ENCODE measurements around the gene PLPP1. TPM values are rescaled to one million over a fixed set of nuclear protein-coding genes. Genes with fewer than 3 reads are reported as not detected.

PLPP1 gene
- total and polyA plus RNA-seq, 2 of the 8 experiments (the other 6 are each of a cell fraction or from before 2014, with no cell fraction given), result 43.7 to 91.3 TPM

DNA sequence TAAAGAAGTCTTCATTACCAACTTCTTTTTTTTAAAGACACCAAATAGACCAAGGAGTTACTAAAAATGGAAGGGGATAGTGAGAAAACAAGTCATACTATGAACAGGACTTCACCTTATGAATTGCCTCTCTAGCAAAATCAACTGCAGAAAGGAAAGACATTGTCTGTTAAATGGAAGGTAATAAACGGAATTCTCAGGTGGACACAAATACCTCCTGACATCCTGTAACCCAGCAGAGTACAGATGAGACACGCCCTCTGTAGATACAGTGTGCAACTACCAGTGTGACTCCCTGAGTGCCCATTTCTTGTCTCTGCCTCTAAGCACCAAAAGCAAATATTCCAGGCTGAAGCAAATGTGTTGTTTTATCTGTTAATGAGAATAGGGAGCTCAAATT lies 12.2 kb upstream of the PLPP1 start:
- H3K56ac ChIP-seq (replicated peaks; ENCODE audit: insufficient read length, low read depth, low read length), result no peak overlapping the region
- WGBS, 2 experiments (ENCODE audit: extremely low coverage in 1 of 2, insufficient coverage in 1 of 2, insufficient read length in 1 of 2, insufficient replicate concordance in 2 of 2, low coverage in 1 of 2, low lambda C conversion rate in 2 of 2, missing lambda C conversion rate in 1 of 2), result 91% methylated on average over 2 of the region's 2 CpGs; no CpG with 5 or more reads in 1 of the 2 experiments
- H3K14ac ChIP-seq (ENCODE audit: insufficient read length), result no peak overlapping the region
- no peak for DNase-seq (ENCODE audit: low read depth in 1 of 2, low spot score in 2 of 2)
- H3K4me2 ChIP-seq (ENCODE audit: insufficient read depth in 1 of 2, low read depth in 2 of 2, low read length in 2 of 2), result no peak overlapping the region
- H3K79me1 ChIP-seq (ENCODE audit: low read depth, low read length), result no peaks in the 10 kb centered on the region
- H3K9me3 ChIP-seq (ENCODE audit: insufficient read depth in 2 of 2, low read depth in 1 of 2, low read length in 1 of 2), result no peaks in the 10 kb centered on the region
- H3K27me3 ChIP-seq (replicated peaks in 1 of 4; ENCODE audit: control insufficient read depth in 3 of 4, extremely low read depth in 1 of 4, insufficient read depth in 3 of 4, low read length in 3 of 4), result no peaks in the 10 kb centered on the region
- no peak overlapping the region for H2BK5ac ChIP-seq (ENCODE audit: low read depth, low read length)
- no peak overlapping the region for H3K4me3 ChIP-seq (ENCODE audit: extremely low read depth in 1 of 4, insufficient read depth in 2 of 4, low read depth in 3 of 4, low read length in 4 of 4)
- H4K5ac ChIP-seq (ENCODE audit: insufficient read length, low read depth, low read length), result no peak overlapping the region
- no peak overlapping the region for H2BK12ac ChIP-seq (ENCODE audit: low read depth, low read length)
- H3K4ac ChIP-seq (replicated peaks; ENCODE audit: insufficient read length, low read depth, low read length), result no peak overlapping the region
- H3K18ac ChIP-seq (ENCODE audit: extremely low read depth, low read length), result no peak overlapping the region
- no peak overlapping the region for H3K23ac ChIP-seq (ENCODE audit: insufficient read length)
- no peaks in the 10 kb centered on the region for H3K79me2 ChIP-seq (ENCODE audit: control insufficient read depth in 1 of 2, insufficient read depth in 2 of 2, low read length in 2 of 2)
- no peak overlapping the region for H4K8ac ChIP-seq (ENCODE audit: extremely low read depth, insufficient read depth, low read length)
- H2BK15ac ChIP-seq (ENCODE audit: low read length), result no peak overlapping the region
- H3K23me2 ChIP-seq (ENCODE audit: low read depth, low read length), result no peaks in the 10 kb centered on the region
- H3K9ac ChIP-seq (replicated peaks in 1 of 4; ENCODE audit: extremely low read depth in 1 of 4, low read depth in 3 of 4, low read length in 3 of 4), result no peak overlapping the region
- H3K36me3 ChIP-seq (ENCODE audit: control insufficient read depth in 2 of 4, insufficient read depth in 4 of 4, low read length in 3 of 4), result no peaks in the 10 kb centered on the region
- ChIA-PET POLR2A (ENCODE audit: partially characterized antibody) (interaction anchor here (1.5 kb wide), 2 partner anchors 8 to 12 kb away, joined by 3 to 4 read pairs; partner anchors contain the start of gene PLPP1), CTCF (ENCODE audit: partially characterized antibody) (interaction anchor here (0.6 kb wide), 2 partner anchors 62 to 145 kb away, joined by 3 read pairs; no protein-coding TSS in a partner anchor)
- H3K27ac ChIP-seq (ENCODE audit: low read depth, low read length), result no peak overlapping the region
- no peak for FAIRE-seq
- H2BK120ac ChIP-seq (replicated peaks; ENCODE audit: low read depth, low read length), result no peak overlapping the region
- H3K4me1 ChIP-seq (replicated peaks in 1 of 4; ENCODE audit: control insufficient read depth in 3 of 4, insufficient read depth in 4 of 4, low read length in 3 of 4), result 0 out of 7 replicates have a peak, but pooled peaks cover 0 to 4% (median 0%) of the 10 kb centered on the region in 4 experiments
- H2BK20ac ChIP-seq (ENCODE audit: low read length), result no peak overlapping the region
- H2AK5ac ChIP-seq (ENCODE audit: low read depth, low read length), result no peak overlapping the region
- TF ChIP-seq, protein P1, sequence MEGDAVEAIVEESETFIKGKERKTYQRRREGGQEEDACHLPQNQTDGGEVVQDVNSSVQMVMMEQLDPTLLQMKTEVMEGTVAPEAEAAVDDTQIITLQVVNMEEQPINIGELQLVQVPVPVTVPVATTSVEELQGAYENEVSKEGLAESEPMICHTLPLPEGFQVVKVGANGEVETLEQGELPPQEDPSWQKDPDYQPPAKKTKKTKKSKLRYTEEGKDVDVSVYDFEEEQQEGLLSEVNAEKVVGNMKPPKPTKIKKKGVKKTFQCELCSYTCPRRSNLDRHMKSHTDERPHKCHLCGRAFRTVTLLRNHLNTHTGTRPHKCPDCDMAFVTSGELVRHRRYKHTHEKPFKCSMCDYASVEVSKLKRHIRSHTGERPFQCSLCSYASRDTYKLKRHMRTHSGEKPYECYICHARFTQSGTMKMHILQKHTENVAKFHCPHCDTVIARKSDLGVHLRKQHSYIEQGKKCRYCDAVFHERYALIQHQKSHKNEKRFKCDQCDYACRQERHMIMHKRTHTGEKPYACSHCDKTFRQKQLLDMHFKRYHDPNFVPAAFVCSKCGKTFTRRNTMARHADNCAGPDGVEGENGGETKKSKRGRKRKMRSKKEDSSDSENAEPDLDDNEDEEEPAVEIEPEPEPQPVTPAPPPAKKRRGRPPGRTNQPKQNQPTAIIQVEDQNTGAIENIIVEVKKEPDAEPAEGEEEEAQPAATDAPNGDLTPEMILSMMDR (IDR thresholded peaks at IDR 0.05; ENCODE audit: control extremely low read depth in 1 of 3, insufficient read depth in 1 of 3, low read depth in 1 of 3, low read length in 3 of 3), result no peak
- TF ChIP-seq, protein P2, sequence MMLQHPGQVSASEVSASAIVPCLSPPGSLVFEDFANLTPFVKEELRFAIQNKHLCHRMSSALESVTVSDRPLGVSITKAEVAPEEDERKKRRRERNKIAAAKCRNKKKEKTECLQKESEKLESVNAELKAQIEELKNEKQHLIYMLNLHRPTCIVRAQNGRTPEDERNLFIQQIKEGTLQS (IDR thresholded peaks at IDR 0.05; ENCODE audit: insufficient read depth, low read depth, low read length), result no peak
- TF ChIP-seq RAD21 (IDR thresholded peaks at IDR 0.05 in 1 of 2, conservative IDR thresholded peaks at IDR 0.05 in 1 of 2; ENCODE audit: low read depth in 2 of 2, low read length in 2 of 2), result 0 out of 4 replicates have a peak, but pooled peaks of 1 of the 2 experiments have one; percentile 3
- no peak for TF ChIP-seq SIRT6 (IDR thresholded peaks at IDR 0.05; ENCODE audit: low read length)
- no peak overlapping the region for H4K91ac ChIP-seq (replicated peaks; ENCODE audit: insufficient read length, low read length)
- no peaks in the 10 kb centered on the region for H4K20me1 ChIP-seq (replicated peaks in 1 of 2; ENCODE audit: control insufficient read depth in 1 of 2, insufficient read depth in 2 of 2, low read length in 2 of 2)
- H2AFZ ChIP-seq (ENCODE audit: low read length), result no peak overlapping the region

Data from H1 (cell line).